Chondrocyte (in vitro differentiated cells): Measurements from ENCODE around the gene PTGER2. TPM values are rescaled to one million over a fixed set of nuclear protein-coding genes. Genes with fewer than 3 reads are reported as not detected.

Source experiments
- DNase-seq: peaks from one replicate; pipeline ENCODE4 v3.0.0; 2021; ENCODE audit warnings: mixed read lengths, low spot score
- H3K27ac Mint-ChIP-seq: one replicate; pipeline ENCODE4 v1.8.0; 2021; ENCODE audit warnings: mild to moderate bottlenecking, moderate library complexity, mixed read lengths; ENCODE audit not compliant: unreplicated experiment
- H3K27me3 Mint-ChIP-seq: 2 replicates; pipeline ENCODE4 v1.8.0; 2021; ENCODE audit warnings: low read depth, mixed read lengths
- H3K36me3 Mint-ChIP-seq: 2 replicates; pipeline ENCODE4 v1.8.0; 2021; ENCODE audit warnings: low read depth, mixed read lengths
- H3K4me1 Mint-ChIP-seq: 2 replicates; pipeline ENCODE4 v1.8.0; 2021; ENCODE audit warnings: low read depth, mild to moderate bottlenecking, mixed read lengths
- H3K4me3 Mint-ChIP-seq: one replicate; pipeline ENCODE4 v1.8.0; 2021; ENCODE audit warnings: mild to moderate bottlenecking, moderate library complexity, mixed read lengths; ENCODE audit not compliant: unreplicated experiment
- H3K9me3 Mint-ChIP-seq: 2 replicates; pipeline ENCODE4 v1.8.0; 2021; ENCODE audit warnings: low read depth, mixed read lengths
- CTCF ChIP-seq: fragments of 200-600 bp; sonication (generic); IDR thresholded peaks from 2 replicates; pipeline ENCODE4 v1.5.0; 2021; ENCODE audit warnings: antibody characterized with exemption, mild to moderate bottlenecking, moderate library complexity
- total RNA-seq: library from RNA; stranded (reverse); gene quantifications from 3 replicates; pipeline ENCODE4 v1.2.1, GENCODE V29; 2021

PTGER2 gene
- total RNA-seq, 1 donor from 2014 or later = 2.5 TPM

- no peak for DNase-seq
- H3K36me3 Mint-ChIP-seq = no peaks in the 10 kb centered on the region
Measured at GRCh38 chr14:52360831-52361230, 46.7 kb downstream of the PTGER2 start.

GRCh38 chr14:52363041-52363704 lies 49.1 kb downstream of the PTGER2 start:
- Mint-ChIP-seq H3K4me3 (no peak overlapping the region), H3K9me3 (no peaks in the 10 kb centered on the region), H3K4me1 (peaks cover 7% of the 10 kb centered on the region), H3K27ac (no peak overlapping the region), H3K27me3 (no peaks in the 10 kb centered on the region), H3K36me3 (no peaks in the 10 kb centered on the region)
- TF ChIP-seq CTCF = no peak
- no peak for DNase-seq

More at GRCh38 chr14:52360831-52361230, 46.7 kb downstream of the PTGER2 start:
- no peak for TF ChIP-seq CTCF
- H3K4me3 Mint-ChIP-seq = no peak overlapping the region
- no peaks in the 10 kb centered on the region for H3K27me3 Mint-ChIP-seq
- peaks cover 12% of the 10 kb centered on the region for H3K4me1 Mint-ChIP-seq
- no peaks in the 10 kb centered on the region for H3K9me3 Mint-ChIP-seq
- no peak overlapping the region for H3K27ac Mint-ChIP-seq

GRCh38 chr14:52363961-52364360 lies 49.8 kb downstream of the PTGER2 start:
- Mint-ChIP-seq H3K27ac (no peak overlapping the region), H3K4me1 (peaks cover 7% of the 10 kb centered on the region), H3K4me3 (no peak overlapping the region), H3K9me3 (no peaks in the 10 kb centered on the region), H3K27me3 (no peaks in the 10 kb centered on the region), H3K36me3 (no peaks in the 10 kb centered on the region)
- no peak for TF ChIP-seq CTCF
- DNase-seq = no peak

- Mint-ChIP-seq H3K27ac (no peak overlapping the region), H3K36me3 (no peaks in the 10 kb centered on the region), H3K27me3 (no peaks in the 10 kb centered on the region), H3K9me3 (no peaks in the 10 kb centered on the region), H3K4me3 (no peak overlapping the region), H3K4me1 (peaks cover 7% of the 10 kb centered on the region)
- TF ChIP-seq CTCF = no peak
- no peak for DNase-seq
Measured at GRCh38 chr14:52365071-52365470, 51.0 kb downstream of the PTGER2 start.

GRCh38 chr14:52366796-52367315 lies 52.7 kb downstream of the PTGER2 start:
- no peak for TF ChIP-seq CTCF
- Mint-ChIP-seq H3K4me3 (no peak overlapping the region), H3K27ac (no peak overlapping the region), H3K9me3 (no peaks in the 10 kb centered on the region), H3K4me1 (peaks cover 7% of the 10 kb centered on the region), H3K27me3 (no peaks in the 10 kb centered on the region), H3K36me3 (no peaks in the 10 kb centered on the region)
- DNase-seq = no peak
